DMS 273 treated with DMSO at 0.1 percent for 48 hours (cell line): Measurements from ENCODE around the gene MAP3K14.
"Not testable (repeated sequence)": the region's sequence is repeated elsewhere in the genome, so short reads cannot be mapped to it uniquely, and the experiment has no call there.

Experiments used
- DNase-seq: peaks from one replicate; lab custom pipeline; 2025; lab: John Stamatoyannopoulos, UW

The MAP3K14 gene

DNA sequence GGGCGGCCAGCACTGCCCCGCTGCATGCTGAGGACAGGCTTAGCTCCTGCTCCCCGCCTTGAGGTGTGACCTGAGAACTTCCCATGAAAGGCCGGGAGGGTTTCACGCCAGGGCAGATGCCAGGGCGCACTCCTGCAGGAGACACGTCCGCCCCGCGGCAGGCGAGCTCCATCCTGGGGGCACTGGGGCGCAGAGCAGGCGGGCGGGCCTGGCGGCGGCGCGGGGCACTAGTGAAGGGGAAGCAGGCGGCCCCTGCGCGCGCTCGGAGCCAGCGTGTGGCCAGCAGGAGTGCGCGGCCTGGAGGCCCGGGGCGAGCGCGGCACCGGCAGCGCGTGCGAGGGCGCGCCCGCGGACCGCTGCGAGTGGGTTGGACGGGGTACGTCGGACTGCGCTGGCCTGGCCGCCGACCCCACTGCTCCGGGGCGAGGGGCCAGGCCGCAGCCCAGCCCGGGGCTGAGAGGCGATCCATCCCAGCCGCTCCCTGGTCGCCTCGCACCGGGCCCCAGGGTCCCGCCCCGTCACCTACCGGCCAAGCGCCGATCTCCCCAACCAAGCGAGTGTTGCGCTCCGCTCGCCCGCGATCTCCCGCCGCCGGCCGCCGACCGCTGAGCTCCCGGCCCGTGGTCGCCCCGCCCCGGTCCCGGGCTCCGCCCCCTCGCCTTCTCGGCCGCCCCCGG is at the start of gene MAP3K14:
TSS of gene MAP3K14 (minus strand) at position 587 of the 677 bp plus-strand sequence. CDS start 26,275 bp downstream, outside the sequence.
- DNase-seq: no peak

DNA sequence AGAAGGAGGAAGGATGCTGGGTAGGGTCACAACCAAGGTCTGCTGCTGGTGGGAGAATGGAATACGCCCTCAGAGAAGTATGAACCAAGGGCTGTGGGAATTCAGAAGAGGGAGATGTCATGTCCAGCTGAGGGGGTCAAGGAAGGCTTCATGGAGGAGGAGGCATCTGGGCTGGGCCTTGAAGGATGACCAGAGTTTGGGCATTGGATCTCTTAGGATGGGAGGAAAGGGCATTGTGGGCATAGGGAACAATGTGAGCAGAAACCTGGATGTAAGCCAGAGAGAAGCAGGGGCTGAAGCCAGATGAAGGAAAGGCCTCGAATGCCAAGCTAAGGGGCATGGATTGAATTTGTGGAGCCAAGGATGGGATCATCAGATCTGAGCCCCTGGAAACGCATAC is 49.2 kb upstream of the MAP3K14 start:
- no peak for DNase-seq

DNA sequence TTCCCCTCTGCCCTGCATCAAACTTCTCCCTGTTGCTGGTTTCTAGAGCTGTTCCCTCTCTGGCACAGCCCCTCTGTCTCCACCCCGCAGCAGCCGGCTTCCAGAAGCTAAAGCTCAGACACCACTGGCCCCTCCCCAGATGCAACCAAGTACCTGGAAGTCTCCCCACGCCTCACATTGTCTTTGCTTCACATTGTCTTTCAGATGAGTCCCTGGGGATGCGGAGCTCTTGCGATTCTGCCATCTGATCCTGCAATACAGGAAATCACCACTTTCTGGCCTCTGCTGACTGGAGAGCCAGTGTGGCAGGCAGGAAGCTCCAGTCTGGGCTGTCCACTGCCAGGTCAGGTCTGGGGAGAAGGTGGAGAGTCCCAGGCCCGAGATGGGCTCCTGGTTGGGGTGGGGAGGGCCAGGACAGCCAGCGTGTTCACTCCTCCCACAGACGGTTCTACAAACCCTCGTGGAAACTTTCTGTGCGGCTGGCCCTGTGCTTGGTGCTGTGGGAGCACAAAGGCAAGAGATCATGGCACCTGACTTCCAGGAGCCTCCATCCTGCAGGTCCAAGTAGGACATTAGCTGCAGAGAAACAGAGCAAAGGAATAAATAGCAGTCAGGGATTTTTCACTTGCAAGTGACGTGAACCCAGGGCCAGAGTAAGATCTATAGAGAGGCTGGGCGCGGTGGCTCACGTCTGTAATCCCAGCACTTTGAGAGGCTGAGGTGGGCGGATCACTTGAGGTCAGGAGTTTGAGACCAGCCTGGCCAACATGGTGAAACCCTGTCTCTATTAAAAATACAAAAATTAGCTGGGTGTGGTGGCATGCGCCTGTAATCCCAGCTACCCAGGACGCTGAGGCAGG is 47.9 kb upstream of the MAP3K14 start:
- no peak for DNase-seq

DNA sequence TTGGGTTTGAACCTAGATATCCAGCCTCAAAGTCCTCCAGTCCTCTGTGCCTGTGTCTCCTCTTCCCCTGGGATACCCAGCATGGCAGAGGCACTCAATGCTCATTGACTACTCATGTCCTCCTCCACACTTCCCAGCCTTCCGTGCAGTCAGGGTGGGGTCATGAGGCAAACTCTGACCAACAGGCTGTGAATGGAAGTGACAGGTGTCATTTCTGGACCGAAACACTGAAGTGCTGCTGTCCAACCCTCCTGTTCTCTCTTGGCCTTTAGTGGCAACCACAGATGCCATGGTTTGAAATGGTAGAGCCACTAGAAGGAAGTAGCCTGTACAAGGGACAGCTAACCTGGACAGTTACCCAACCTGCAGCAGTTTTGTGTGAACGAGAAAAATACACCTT is 46.7 kb upstream of the MAP3K14 start:
- DNase-seq: no peak

DNA sequence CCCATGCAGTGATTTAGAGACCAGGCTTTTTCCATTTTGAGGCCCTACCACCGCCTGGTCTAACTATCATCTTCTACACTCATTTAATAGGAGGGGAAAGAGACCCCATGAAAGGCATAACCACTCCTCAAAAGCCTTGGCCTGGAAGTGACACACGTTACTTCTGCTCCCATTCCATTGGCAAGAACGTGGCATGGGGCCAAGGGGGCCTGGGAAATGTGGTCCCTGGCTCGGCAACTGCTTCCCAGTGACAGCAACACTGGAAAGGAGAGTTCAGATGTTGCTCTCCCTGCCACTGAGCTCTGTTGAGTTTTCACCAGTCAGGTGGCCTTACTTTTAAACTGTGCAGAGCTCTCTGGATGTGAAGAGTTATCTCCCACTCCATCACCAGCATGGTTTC is 45.2 kb upstream of the MAP3K14 start:
- no peak for DNase-seq

DNA sequence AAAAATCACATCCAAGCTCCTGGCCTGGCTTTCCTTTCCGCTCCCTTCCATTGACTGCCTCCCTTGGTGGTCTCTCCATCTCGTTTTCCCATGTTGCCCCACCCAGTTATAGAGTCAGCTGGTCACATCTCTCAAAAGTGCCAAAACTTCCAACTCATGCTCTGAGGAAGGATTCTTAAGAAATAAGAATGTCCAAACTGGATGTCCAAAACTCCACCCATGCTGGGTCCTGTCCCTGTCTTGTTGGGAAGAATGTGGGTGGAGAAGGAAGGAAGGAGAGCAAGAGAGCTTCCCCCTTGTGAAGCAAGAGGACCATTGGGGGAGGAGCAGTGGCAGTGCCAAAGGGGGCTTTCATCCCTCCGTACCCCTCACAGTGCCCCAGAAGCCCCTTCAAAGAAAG is 44.6 kb upstream of the MAP3K14 start:
- DNase-seq: no peak

DNA sequence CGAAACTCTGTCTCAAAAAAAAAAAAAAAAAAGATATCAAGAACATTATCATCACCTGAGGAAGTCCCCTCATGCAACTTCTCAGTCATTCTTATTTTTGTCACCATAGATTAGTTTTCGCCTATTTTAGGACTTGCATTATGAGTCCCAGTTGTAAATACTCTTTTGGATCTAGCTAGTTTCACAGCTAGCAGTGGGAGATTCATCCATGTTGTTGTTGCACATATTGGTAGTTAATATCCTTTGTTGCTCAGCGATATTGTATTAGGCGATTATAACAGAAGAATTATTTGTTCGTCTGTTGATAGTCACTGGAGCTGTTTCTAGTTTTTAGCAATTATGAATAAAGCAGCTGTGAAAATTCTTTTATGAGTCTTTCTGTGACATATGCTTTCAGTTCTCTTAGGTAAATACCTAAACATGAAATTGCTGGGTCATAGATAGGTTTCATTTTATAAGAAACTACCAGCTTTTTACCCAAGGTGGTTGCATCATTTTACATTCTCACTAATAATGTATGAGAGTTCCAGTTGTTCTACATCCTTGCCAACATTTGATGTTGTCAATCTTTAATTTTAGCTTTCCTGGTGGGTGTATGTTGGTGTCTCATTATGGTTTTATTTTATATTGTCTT is 40.7 kb upstream of the MAP3K14 start:
- no peak for DNase-seq

DNA sequence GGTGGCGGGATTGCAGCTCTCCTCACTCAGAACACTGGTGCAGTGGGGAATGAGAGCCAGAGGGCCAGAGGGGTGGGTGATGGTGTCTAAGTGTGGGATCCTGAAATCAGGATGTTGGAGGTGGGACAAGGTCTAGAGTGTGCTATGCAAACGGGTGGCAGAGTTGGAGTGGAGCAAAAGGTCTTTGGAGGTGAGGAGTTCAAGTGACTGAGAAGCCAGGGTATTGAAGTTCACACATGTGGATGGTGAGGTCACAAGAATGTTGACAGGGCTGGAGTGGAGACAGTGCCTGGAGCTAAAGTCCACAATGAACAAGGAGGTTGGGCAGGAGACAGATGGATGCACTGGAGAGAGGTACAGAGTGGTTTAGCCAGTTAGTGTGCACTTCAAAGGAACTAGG is 38.3 kb upstream of the MAP3K14 start:
- no peak for DNase-seq

DNA sequence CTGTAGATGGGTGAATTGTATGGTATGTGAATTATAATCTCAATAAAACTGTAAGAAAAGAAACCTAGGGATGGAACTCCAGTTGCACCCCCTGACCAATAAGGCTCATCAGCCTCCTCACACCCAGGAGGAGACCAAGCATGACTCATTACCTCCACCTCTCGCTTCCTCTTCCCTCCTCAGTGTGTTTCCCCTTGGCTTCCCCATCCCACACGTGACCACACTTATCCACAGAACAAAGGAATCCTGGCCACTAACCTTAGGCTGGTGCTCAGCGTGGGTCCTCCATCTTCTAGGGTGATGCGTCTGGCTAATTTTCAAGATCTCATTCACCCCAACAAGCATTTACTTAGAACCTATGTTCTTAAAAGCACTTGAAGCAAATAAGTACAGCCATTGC is 36.2 kb upstream of the MAP3K14 start:
- no peak for DNase-seq

DNA sequence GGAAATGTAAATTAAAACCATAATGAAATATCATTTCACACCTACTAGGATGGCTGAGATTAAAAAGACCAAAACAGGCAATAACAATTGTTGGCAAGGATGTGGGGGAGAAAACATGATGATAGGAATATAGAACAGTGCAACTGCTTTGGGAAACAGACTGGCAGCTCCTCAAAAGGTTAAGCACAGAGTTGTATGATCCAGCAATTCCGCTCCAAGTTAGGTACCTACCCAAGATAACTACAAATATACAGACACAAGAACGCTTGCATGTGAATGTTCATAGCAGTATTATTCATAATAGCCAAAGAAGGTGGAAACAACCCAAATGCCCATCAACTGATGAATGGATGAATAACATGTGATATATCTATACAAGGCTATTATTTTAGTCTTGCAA is 35.0 kb upstream of the MAP3K14 start:
- no peak for DNase-seq

DNA sequence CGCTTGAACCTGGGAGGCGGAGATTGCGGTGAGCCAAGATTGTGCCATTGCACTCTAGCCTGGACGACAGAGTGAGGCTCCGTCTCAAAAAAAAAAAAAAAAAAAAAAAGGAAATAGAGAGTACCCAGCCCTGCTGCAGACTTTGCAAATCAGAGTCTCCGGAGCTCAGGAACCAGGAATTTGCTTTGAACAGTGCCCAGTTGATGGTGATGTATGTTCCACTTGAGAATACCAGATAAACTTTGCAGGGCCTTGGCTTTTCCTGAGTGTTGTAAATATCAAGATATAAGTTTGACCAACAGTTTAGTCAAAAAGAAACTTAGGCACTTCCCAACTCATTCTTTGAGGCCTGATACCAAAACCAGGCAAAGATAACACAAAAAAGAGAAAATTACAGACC is 30.6 kb upstream of the MAP3K14 start:
- DNase-seq: no peak

DNA sequence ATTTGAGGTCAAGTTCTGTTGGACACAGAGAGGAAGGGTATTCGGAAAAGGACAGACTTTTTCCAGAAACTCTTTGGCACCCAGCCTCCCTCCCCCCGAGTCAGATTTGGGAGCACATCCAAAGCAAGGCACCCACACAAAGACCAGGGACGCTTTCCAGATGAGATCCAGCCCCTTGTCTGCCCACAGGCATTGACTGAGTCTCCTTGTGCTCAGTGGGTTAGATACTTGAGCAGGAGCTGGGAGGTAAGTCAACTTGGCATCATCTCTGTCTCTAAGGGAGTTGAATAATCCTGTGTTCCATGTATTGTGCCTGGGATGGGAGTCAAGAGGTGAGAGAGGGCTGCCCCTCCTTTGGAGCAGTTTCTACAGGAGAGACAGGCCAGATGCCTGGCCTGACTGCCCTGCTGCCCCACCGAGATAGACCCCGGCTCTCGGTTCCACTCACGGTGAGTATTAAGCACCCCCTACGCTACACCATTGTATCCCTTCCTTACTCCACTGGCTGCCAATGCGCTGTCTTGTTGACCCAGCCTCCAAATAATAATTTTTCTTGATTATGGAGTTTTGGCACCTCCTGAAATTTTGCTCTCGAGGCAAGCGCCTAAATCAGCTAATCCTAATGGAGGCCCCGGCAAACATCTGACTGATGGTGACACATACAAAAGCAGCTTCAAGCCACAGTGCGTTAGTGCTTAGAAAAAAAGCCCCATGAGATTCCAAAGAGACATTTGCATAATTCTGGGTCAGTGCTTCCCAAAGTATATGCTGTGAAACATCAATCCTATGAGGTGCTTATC is 29.6 kb upstream of the MAP3K14 start:
- DNase-seq: no peak

DNA sequence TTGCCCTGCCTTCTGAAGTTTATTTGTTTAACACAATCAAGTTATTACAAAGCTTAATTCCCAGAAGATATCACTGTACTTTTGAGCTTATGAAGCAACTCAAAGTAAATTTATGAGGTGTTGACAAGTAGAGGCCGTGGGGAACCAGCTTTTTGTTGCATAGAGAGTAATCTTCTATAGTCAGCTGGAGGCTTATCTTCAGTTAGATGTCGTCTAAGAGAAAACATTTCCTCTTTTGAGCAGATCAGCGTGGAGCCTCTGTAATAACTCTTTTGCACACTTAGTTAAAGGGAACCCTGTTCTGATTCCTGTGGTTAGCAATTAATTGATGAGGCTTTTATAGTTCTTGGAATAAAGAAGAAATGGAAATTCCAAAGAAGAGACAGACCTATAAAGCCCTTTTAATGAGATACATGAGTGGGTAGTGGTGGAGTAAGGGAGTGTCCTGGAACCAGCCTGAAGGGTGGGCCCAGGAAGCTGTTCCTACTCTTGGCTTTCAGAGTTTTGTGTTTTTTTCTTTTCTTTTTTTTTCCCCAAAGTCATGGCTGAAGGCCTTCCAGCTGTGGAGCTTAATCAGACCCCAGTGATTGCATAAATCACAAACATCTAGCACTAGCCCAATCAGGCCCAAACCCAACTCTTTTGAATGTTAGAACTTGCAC is 28.9 kb upstream of the MAP3K14 start:
- DNase-seq: no peak

DNA sequence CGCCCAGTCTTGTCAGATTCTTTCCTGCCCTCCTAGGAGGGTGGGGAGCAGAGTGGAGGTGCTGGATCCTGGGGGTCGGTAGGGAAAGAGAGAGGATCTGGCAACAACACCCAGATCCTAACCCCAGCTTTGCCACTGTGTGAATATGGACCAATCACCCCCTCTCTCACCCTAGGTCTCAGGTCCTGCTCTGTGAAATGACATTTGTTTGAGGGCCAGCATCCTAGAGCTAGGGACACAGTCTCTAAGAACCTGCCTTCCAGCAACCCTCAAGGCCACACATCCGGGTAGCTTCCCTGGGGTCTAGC is 28.4 kb upstream of the MAP3K14 start:
- no peak for DNase-seq

DNA sequence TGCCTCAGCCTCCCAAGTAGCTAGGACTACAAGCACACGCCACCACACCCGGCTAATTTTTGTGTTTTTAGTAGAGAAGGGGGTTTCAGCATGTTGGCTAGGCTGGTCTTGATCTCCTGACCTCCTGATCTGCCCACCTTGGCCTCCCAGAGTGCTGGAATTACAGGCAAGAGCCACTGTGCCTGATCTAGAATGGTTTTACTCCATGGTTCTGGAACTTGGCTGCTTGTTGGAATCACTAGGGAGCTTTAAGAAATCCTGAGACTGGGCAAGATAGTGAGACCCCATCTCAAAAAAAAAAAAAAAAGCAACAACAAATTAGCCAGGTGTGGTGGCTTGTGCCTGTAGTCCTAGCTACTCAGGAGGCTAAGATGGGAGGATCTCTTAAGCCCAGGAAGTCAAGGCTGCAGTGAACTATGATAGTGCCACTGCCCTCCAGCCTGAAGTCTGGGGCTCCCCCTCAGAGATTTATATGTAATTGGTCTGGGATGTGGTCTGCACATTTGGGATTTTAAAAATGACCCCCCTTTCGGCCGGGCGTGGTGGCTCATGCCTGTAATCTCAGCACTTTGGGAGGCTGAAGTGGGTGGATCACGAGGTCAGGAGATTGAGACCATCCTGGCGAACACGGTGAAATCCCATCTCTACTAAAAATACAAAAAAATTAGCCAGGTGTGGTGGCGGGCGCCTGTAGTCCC is 27.3 kb upstream of the MAP3K14 start:
- DNase-seq: not testable (repeated sequence)

DNA sequence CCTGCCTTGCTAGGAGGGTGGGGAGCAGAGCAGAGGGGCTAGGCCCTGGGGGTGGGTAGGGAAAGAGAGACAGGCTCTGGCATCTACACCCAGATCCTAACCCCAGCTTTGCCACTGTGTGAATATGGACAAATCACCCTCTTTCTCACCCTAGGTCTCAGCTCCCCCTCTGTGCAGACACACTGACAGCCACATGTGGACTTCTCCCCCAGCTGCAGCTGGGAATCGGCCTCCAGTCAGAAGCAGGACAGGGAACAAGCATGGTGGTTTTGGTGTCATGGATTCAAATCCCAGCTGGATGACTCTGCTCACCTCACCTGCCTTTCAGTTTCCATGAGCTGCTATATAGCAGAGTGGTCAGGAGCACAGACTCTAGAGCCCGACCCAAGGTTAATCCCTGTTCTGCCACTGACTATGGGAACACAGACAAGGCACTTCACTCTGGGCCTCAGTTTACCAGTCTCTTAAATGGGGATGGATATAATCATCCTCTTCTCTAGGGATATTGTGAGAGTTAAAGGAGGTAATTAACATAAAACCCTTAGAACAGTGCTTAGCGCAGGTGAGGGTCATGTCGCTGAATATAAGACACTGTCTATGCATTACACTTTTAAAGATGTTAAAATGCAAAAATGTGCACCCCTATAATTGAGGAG is 26.2 kb upstream of the MAP3K14 start:
- DNase-seq: no peak

DNA sequence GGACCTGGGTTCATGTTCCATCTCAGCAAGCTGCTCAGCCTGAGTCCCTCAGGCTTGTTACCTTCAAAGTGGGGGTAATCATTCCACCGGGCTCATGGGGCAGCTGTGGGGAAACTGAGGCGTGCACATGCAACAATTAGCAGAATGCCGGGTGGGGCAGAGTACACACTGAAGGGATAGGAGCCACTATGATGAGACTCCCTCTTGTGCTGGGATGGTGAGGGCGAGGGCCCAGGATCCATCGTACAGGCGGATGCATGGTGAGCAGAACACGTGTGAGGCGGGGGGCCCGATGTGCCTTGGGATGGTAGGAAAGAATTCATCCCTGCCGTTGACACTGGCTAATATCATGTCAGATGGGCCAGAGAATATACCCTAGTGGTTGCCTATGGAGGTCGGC is 25.5 kb upstream of the MAP3K14 start:
- DNase-seq: no peak

DNA sequence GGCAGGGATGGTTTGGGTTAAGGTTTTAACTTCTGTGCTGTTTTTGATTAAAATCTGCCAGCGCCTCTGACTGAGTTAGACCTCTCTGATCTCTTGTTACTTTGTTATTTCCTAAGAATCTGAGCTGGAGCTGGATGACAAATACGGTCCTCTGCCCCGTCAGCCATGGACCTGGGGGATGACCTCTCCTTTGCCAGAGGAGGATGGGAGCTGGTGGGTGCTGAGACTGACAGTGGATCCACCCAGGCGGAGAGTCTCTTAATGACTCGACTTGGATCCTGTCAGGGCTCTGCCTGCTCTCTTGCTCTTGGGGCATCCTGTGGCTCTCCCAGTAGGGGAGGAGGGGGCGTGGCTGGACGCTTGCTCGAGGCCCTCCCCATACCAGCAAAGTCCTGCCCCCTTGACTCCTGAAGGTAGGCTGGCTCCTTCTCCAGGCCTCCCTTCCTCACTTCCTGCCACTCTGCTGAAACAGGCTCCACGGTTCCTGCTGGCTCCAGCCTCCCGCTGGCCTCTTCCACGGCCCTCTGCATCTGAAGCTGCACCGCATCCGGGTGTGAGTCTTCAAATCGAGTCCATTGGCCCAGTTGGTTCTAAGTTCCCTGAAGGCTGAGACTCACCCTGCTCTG is 24.8 kb upstream of the MAP3K14 start:
- no peak for DNase-seq

DNA sequence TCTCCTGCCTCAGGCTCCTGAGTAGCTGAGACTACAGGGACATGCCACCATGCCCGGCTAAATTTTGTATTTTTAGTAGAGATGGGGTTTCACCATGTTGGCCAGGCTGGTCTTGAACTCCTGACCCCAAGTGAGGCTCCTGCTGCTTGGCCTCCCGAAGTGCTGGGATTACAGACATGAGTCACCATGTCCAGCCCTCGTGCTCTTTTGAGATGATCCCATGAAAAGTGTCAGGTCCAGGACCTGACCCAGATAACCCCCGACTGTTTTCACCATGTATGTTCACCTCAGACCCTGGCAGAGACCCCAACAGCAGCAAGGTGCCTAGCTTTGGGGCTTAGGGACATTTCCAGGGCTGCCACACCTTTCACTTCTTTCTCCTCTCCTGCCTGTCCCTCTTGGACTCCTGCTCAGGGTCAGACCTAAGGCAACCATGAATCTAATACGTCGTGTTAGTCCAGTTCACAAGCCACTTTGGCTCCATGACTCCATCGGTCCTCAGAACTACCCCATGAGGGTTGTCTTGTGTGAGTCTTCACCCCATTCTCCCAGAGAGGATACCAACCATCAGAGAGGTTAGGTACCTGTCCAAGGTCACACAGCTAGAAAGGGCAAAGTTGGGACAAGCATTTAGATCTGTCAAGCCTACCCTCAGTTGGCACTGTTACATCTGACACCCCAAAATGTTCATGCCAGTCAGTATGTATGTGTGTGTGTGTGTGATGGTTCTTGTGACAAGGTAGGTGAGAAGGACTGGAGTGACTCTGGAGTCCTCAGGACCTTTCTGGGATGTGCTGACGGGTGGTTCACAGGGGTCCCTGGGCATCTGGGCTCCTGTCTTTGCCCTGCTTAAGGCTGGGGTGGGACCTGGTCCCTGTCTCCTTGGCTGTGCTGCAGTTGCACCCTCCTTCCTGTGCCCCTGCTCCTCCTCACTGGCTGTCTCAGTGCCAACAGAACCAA is 23.1 kb upstream of the MAP3K14 start:
- no peak for DNase-seq
